Fibroblast of lung (primary cell): ENCODE measurements around the gene ITGBL1. TPM values are rescaled to one million over a fixed set of nuclear protein-coding genes. Genes with fewer than 3 reads are reported as not detected.

ENCODE experiments used
- DNase-seq, 2 donors: peaks; one replicate each; pipeline versions ENCODE4 v3.0.0 to v3.0.0-alpha.2; 2010; ENCODE audit warnings: low read depth in 2 of 2
- H2AFZ ChIP-seq: 2 replicates; pipeline ENCODE4 v1.5.1; 2012; ENCODE audit warnings: low read length, control low read depth, inconsistent platforms
- H3K27ac ChIP-seq: 2 replicates; pipeline ENCODE4 v1.5.1; 2011; ENCODE audit warnings: low read length, control low read depth; ENCODE audit not compliant: insufficient read depth
- H3K27me3 ChIP-seq: 2 replicates; pipeline ENCODE4 v1.5.1; 2011; ENCODE audit warnings: mild to moderate bottlenecking, low read length; ENCODE audit not compliant: control insufficient read depth, insufficient read depth
- H3K36me3 ChIP-seq: 2 replicates; pipeline ENCODE4 v1.5.1; 2011; ENCODE audit warnings: low read length; ENCODE audit not compliant: control insufficient read depth, insufficient read depth
- H3K4me1 ChIP-seq: 2 replicates; pipeline ENCODE4 v1.5.1; 2011; ENCODE audit warnings: low read length; ENCODE audit not compliant: control insufficient read depth, insufficient read depth; ENCODE audit errors: extremely low read depth
- H3K4me2 ChIP-seq: 2 replicates; pipeline ENCODE4 v1.5.1; 2011; ENCODE audit warnings: low read length, control low read depth; ENCODE audit not compliant: insufficient read depth; ENCODE audit errors: extremely low read depth
- H3K4me3 ChIP-seq, 4 experiments: fragments of 200-600 bp in 1 of 4; sonication (generic) in 1 of 4; replicated peaks in 1 of 4; 2 replicates each; pipeline ENCODE4 v1.5.1; 2011 to 2016; ENCODE audit warnings: low read length in 4 of 4, low read depth in 3 of 4, mild to moderate bottlenecking in 3 of 4, control low read depth in 2 of 4, inconsistent platforms in 1 of 4, mixed read lengths in 1 of 4; ENCODE audit not compliant: insufficient read depth in 1 of 4; ENCODE audit errors: control extremely low read depth in 1 of 4
- H3K79me2 ChIP-seq: 2 replicates; pipeline ENCODE4 v1.5.1; 2012; ENCODE audit warnings: mild to moderate bottlenecking, low read length, inconsistent platforms; ENCODE audit not compliant: control insufficient read depth, insufficient read depth
- H3K9ac ChIP-seq: 2 replicates; pipeline ENCODE4 v1.5.1; 2011; ENCODE audit warnings: mild to moderate bottlenecking, low read length, control low read depth; ENCODE audit not compliant: insufficient read depth
- H3K9me3 ChIP-seq: 2 replicates; pipeline ENCODE4 v1.5.1; 2012; ENCODE audit warnings: low read depth, low read length; ENCODE audit not compliant: control insufficient read depth, insufficient read depth
- H4K20me1 ChIP-seq: 2 replicates; pipeline ENCODE4 v1.5.1; 2011; ENCODE audit warnings: low read length; ENCODE audit not compliant: control insufficient read depth, insufficient read depth; ENCODE audit errors: extremely low read depth
- CTCF ChIP-seq, 2 donors: IDR thresholded peaks in 1 of 2; conservative IDR thresholded peaks in 1 of 2; 1 replicate in 1 of 2; 2 replicates in 1 of 2; pipeline ENCODE4 v1.5.1; 2011 to 2012; ENCODE audit warnings: low read length in 2 of 2, control low read depth in 1 of 2, inconsistent platforms in 1 of 2, low read depth in 1 of 2, mild to moderate bottlenecking in 1 of 2
- EZH2 ChIP-seq: IDR thresholded peaks from 2 replicates; pipeline ENCODE4 v1.5.1; 2012; ENCODE audit warnings: low read length, control low read depth, mild to moderate bottlenecking; ENCODE audit errors: missing control alignments
- polyA plus RNA-seq, 2 donors: library from polyadenylated mRNA; depleted of rRNA in 1 of 2; stranded (reverse) in 1 of 2; unstranded in 1 of 2; fragments of >200 nt; gene quantifications; 2 replicates each; pipeline ENCODE4 v1.2.1, GENCODE V29; 2011 to 2012; ENCODE audit warnings: missing spikeins in 1 of 2
- total RNA-seq: library from RNA; depleted of rRNA; stranded (reverse); fragments of >200 nt; gene quantifications from 2 replicates; pipeline ENCODE4 v1.2.1, GENCODE V29; 2014

The ITGBL1 gene
- total and polyA plus RNA-seq, 2 donors (not counting 1 experiment from before 2014, with no cell fraction given): 45.1 to 87.4 TPM

- H3K36me3 ChIP-seq: no peaks in the 10 kb centered on the region
- no peak overlapping the region for H3K27ac ChIP-seq
- H3K79me2 ChIP-seq: peaks cover 4% of the 10 kb centered on the region
- no peak overlapping the region for H3K9ac ChIP-seq
- no peak for DNase-seq
- no peak overlapping the region for H3K4me3 ChIP-seq
- H3K27me3 ChIP-seq: no peaks in the 10 kb centered on the region
- TF ChIP-seq EZH2 (no peak), CTCF (conservative IDR thresholded peaks at IDR 0.05 in 1 of 2, IDR thresholded peaks at IDR 0.05 in 1 of 2; ENCODE audit: low read depth in 1 of 2, low read length in 2 of 2) (no peak)
- H4K20me1 ChIP-seq: no peaks in the 10 kb centered on the region
- no peaks in the 10 kb centered on the region for H3K9me3 ChIP-seq
- H3K4me2 ChIP-seq: no peak overlapping the region
- no peak overlapping the region for H2AFZ ChIP-seq
- peaks cover 4% of the 10 kb centered on the region for H3K4me1 ChIP-seq
These were observed 63.8 kb downstream of the ITGBL1 start for GRCh38 chr13:101516262-101516661.

- H3K4me2 ChIP-seq: peak overlapping the region; percentile 61
- no peaks in the 10 kb centered on the region for H3K27me3 ChIP-seq
- H3K9ac ChIP-seq: no peak overlapping the region
- peak overlapping the region; percentile 51 for H2AFZ ChIP-seq
- H3K4me1 ChIP-seq: peaks cover 5% of the 10 kb centered on the region
- no peak for TF ChIP-seq CTCF (conservative IDR thresholded peaks at IDR 0.05 in 1 of 2, IDR thresholded peaks at IDR 0.05 in 1 of 2; ENCODE audit: low read depth in 1 of 2, low read length in 2 of 2)
- no peak for TF ChIP-seq EZH2
- H3K4me3 ChIP-seq: no peak overlapping the region
- DNase-seq: peak; percentile 68 to 81
- H3K79me2 ChIP-seq: peaks cover 2% of the 10 kb centered on the region
- H3K27ac ChIP-seq: peak overlapping the region; percentile 48
- no peaks in the 10 kb centered on the region for H4K20me1 ChIP-seq
- no peaks in the 10 kb centered on the region for H3K36me3 ChIP-seq
- no peaks in the 10 kb centered on the region for H3K9me3 ChIP-seq
These were observed 68.2 kb downstream of the ITGBL1 start for GRCh38 chr13:101520672-101521071.

GRCh38 chr13:101521371-101521770 is 68.9 kb downstream of the ITGBL1 start:
- no peak overlapping the region for H3K9ac ChIP-seq
- no peak overlapping the region for H2AFZ ChIP-seq
- H3K4me3 ChIP-seq: no peak overlapping the region
- peaks cover 5% of the 10 kb centered on the region for H3K4me1 ChIP-seq
- H3K27me3 ChIP-seq: no peaks in the 10 kb centered on the region
- no peaks in the 10 kb centered on the region for H3K36me3 ChIP-seq
- no peak for DNase-seq
- H4K20me1 ChIP-seq: no peaks in the 10 kb centered on the region
- H3K79me2 ChIP-seq: peaks cover 2% of the 10 kb centered on the region
- TF ChIP-seq CTCF (conservative IDR thresholded peaks at IDR 0.05 in 1 of 2, IDR thresholded peaks at IDR 0.05 in 1 of 2; ENCODE audit: low read depth in 1 of 2, low read length in 2 of 2): no peak
- no peak for TF ChIP-seq EZH2
- no peaks in the 10 kb centered on the region for H3K9me3 ChIP-seq
- H3K27ac ChIP-seq: no peak overlapping the region
- H3K4me2 ChIP-seq: no peak overlapping the region
